GM12872 (cell line): Measurements from ENCODE around the gene BABAM2.

Experiments
- CTCF ChIP-seq: IDR thresholded peaks from 3 replicates; pipeline ENCODE4 v1.5.1; 2011; ENCODE audit warnings: low read depth, mild to moderate bottlenecking, low read length, moderate library complexity; ENCODE audit not compliant: insufficient read depth

The BABAM2 gene

GRCh38 chr2:28136556-28136955, 246.0 kb downstream of the BABAM2 start:
- TF ChIP-seq CTCF: no peak

- no peak for TF ChIP-seq CTCF
These were observed 246.7 kb downstream of the BABAM2 start for GRCh38 chr2:28137221-28137620.

GRCh38 chr2:28142386-28142785, 251.9 kb downstream of the BABAM2 start:
- TF ChIP-seq CTCF: no peak

- no peak for TF ChIP-seq CTCF
These were observed 257.5 kb downstream of the BABAM2 start for GRCh38 chr2:28148000-28148399.

GRCh38 chr2:28148566-28148965, 258.0 kb downstream of the BABAM2 start:
- TF ChIP-seq CTCF: no peak

- TF ChIP-seq CTCF: no peak
These were observed 259.8 kb downstream of the BABAM2 start for GRCh38 chr2:28150236-28150915.

- no peak for TF ChIP-seq CTCF
These were observed 260.5 kb downstream of the BABAM2 start for GRCh38 chr2:28150994-28151393.
